Activated naive CD8-positive, alpha-beta T cell treated with anti-CD3 and anti-CD28 coated beads, Interleukin-2, amount 10 ng/mL, durations not matched to agents 7 days and 5 days (primary cell): ENCODE data around the gene TIMM17B. TPM values are rescaled to one million over a fixed set of nuclear protein-coding genes. Genes with fewer than 3 reads are reported as not detected.

Experiments
- ATAC-seq: fragments of 150-1000 bp; cut with Tn5 transposase; one replicate; pipeline ENCODE4 v1.10.0; 2021; ENCODE audit warnings: low read depth, moderate library complexity
- POLR2A ChIA-PET: fragments of 350-600 bp; sonication (Branson Sonifier 250); formaldehyde crosslinking; loops from one replicate; lab custom pipeline; 2021; ENCODE audit warnings: antibody characterized with exemption; lab: Charles Lee
- DNase-seq: peaks from one replicate; pipeline ENCODE4 v3.0.0; 2021
- H3K27ac Mint-ChIP-seq: one replicate; pipeline ENCODE4 v1.8.0; 2022; ENCODE audit warnings: mild to moderate bottlenecking, mixed read lengths
- H3K27me3 Mint-ChIP-seq: one replicate; pipeline ENCODE4 v1.8.0; 2022; ENCODE audit warnings: mild to moderate bottlenecking, moderate library complexity, mixed read lengths
- H3K36me3 Mint-ChIP-seq: one replicate; pipeline ENCODE4 v1.8.0; 2021; ENCODE audit warnings: mild to moderate bottlenecking, mixed read lengths
- H3K4me1 Mint-ChIP-seq: one replicate; pipeline ENCODE4 v1.8.0; 2021; ENCODE audit warnings: mixed read lengths
- H3K4me3 Mint-ChIP-seq: one replicate; pipeline ENCODE4 v1.8.0; 2022; ENCODE audit warnings: mild to moderate bottlenecking, moderate library complexity, mixed read lengths
- H3K9me3 Mint-ChIP-seq: one replicate; pipeline ENCODE4 v1.8.0; 2021; ENCODE audit warnings: mixed read lengths
- total RNA-seq, 2 experiments: library from RNA; stranded (reverse); gene quantifications; one replicate each; pipeline ENCODE4 v1.2.3, GENCODE V29; 2021

TIMM17B gene
- total RNA-seq, 2 experiments from 2014 or later = 39.2 to 44.5 TPM

GRCh38 chrX:48914593-48915493 lies 17.3 kb upstream of the TIMM17B start:
- no peaks in the 10 kb centered on the region for H3K9me3 Mint-ChIP-seq
- POLR2A ChIA-PET = interaction anchor here (1.2 to 1.4 kb wide), 2 partner anchors 23 to 43 kb away, joined by 3 read pairs; no protein-coding TSS in a partner anchor
- DNase-seq = no peak
- H3K36me3 Mint-ChIP-seq = peaks cover 10% of the 10 kb centered on the region
- ATAC-seq = no peak
- H3K4me3 Mint-ChIP-seq = peak overlapping the region; percentile 56
- peak overlapping the region; percentile 60 for H3K27ac Mint-ChIP-seq
- no peaks in the 10 kb centered on the region for H3K27me3 Mint-ChIP-seq
- peaks cover 33% of the 10 kb centered on the region for H3K4me1 Mint-ChIP-seq

- Mint-ChIP-seq H3K36me3 (peaks cover 10% of the 10 kb centered on the region), H3K27ac (no peak overlapping the region), H3K9me3 (no peaks in the 10 kb centered on the region), H3K4me1 (peaks cover 25% of the 10 kb centered on the region), H3K27me3 (no peaks in the 10 kb centered on the region), H3K4me3 (no peak overlapping the region)
- POLR2A ChIA-PET = interaction anchor here (1.2 kb wide), 1 partner anchor 24 kb away, joined by 3 read pairs; no protein-coding TSS in a partner anchor
- ATAC-seq = no peak
- DNase-seq = no peak
Measured at GRCh38 chrX:48913605-48914366, 16.2 kb upstream of the TIMM17B start.

GRCh38 chrX:48911412-48912182 lies 14.0 kb upstream of the TIMM17B start, which contains the start of gene SLC35A2:
Gene SLC35A2 (minus strand): TSS chrX:48911646. CDS start chrX:48911636, 10 bp downstream.
- DNase-seq = peak; percentile 87
- peak; percentile 85 for ATAC-seq
- H3K4me3 Mint-ChIP-seq = peak within 1 kb of the TSS; percentile 93
- H3K4me1 Mint-ChIP-seq = peaks cover 26% of the 10 kb centered on the region
- no peaks in the 10 kb centered on the region for H3K27me3 Mint-ChIP-seq
- no peaks in the 10 kb centered on the region for H3K9me3 Mint-ChIP-seq
- no peaks in the 10 kb centered on the region for H3K36me3 Mint-ChIP-seq
- POLR2A ChIA-PET = interaction anchor here (0.5 to 3.0 kb wide), 11 partner anchors 14 to 264 kb away, joined by 3 to 21 read pairs (median 5); partner anchors contain the start of genes PQBP1 and TIMM17B
- H3K27ac Mint-ChIP-seq = peak within 1 kb of the TSS; percentile 93

- POLR2A ChIA-PET = interaction anchor here (1.0 to 3.0 kb wide), 6 partner anchors 13 to 262 kb away, joined by 5 to 21 read pairs (median 10); partner anchors contain the start of genes PQBP1 and TIMM17B
- DNase-seq = no peak
- Mint-ChIP-seq H3K9me3 (no peaks in the 10 kb centered on the region), H3K4me1 (peaks cover 26% of the 10 kb centered on the region), H3K36me3 (no peaks in the 10 kb centered on the region), H3K27ac (peak overlapping the region; percentile 93), H3K4me3 (peak overlapping the region; percentile 93), H3K27me3 (no peaks in the 10 kb centered on the region)
- ATAC-seq = peak; percentile 1
Measured at GRCh38 chrX:48910926-48911411, 13.4 kb upstream of the TIMM17B start.

- DNase-seq = no peak
- no peaks in the 10 kb centered on the region for H3K36me3 Mint-ChIP-seq
- no peak overlapping the region for H3K4me3 Mint-ChIP-seq
- H3K27ac Mint-ChIP-seq = no peak overlapping the region
- peaks cover 24% of the 10 kb centered on the region for H3K4me1 Mint-ChIP-seq
- no peak for ATAC-seq
- POLR2A ChIA-PET = no interaction called here
- H3K9me3 Mint-ChIP-seq = no peaks in the 10 kb centered on the region
- H3K27me3 Mint-ChIP-seq = no peaks in the 10 kb centered on the region
Measured at GRCh38 chrX:48909703-48910294, 12.2 kb upstream of the TIMM17B start.

GRCh38 chrX:48908600-48908999 lies 11.0 kb upstream of the TIMM17B start:
- ATAC-seq = no peak
- POLR2A ChIA-PET = no interaction called here
- no peak overlapping the region for H3K27ac Mint-ChIP-seq

GRCh38 chrX:48905090-48905790 lies 7.7 kb upstream of the TIMM17B start:
- H3K27me3 Mint-ChIP-seq = no peaks in the 10 kb centered on the region
- no peak for DNase-seq
- H3K27ac Mint-ChIP-seq = no peak overlapping the region
- no peak overlapping the region for H3K4me3 Mint-ChIP-seq
- H3K4me1 Mint-ChIP-seq = peaks cover 2% of the 10 kb centered on the region
- H3K9me3 Mint-ChIP-seq = no peaks in the 10 kb centered on the region
- POLR2A ChIA-PET = no interaction called here
- ATAC-seq = no peak
- peaks cover 2% of the 10 kb centered on the region for H3K36me3 Mint-ChIP-seq

More at GRCh38 chrX:48908600-48908999, 11.0 kb upstream of the TIMM17B start:
- H3K9me3 Mint-ChIP-seq = no peaks in the 10 kb centered on the region
- peaks cover 19% of the 10 kb centered on the region for H3K4me1 Mint-ChIP-seq
- no peaks in the 10 kb centered on the region for H3K36me3 Mint-ChIP-seq
- no peaks in the 10 kb centered on the region for H3K27me3 Mint-ChIP-seq
- DNase-seq = no peak
- no peak overlapping the region for H3K4me3 Mint-ChIP-seq

GRCh38 chrX:48904626-48905025 lies 7.1 kb upstream of the TIMM17B start:
- DNase-seq (no peak), ATAC-seq (no peak)
- H3K27me3 Mint-ChIP-seq = no peaks in the 10 kb centered on the region
- H3K27ac Mint-ChIP-seq = no peak overlapping the region
- peaks cover 2% of the 10 kb centered on the region for H3K4me1 Mint-ChIP-seq
- H3K36me3 Mint-ChIP-seq = peaks cover 2% of the 10 kb centered on the region
- H3K9me3 Mint-ChIP-seq = no peaks in the 10 kb centered on the region
- H3K4me3 Mint-ChIP-seq = no peak overlapping the region
- POLR2A ChIA-PET = no interaction called here

GRCh38 chrX:48904180-48904579 lies 6.6 kb upstream of the TIMM17B start:
- POLR2A ChIA-PET = no interaction called here
- no peaks in the 10 kb centered on the region for H3K9me3 Mint-ChIP-seq
- H3K36me3 Mint-ChIP-seq = peaks cover 2% of the 10 kb centered on the region
- no peak overlapping the region for H3K4me3 Mint-ChIP-seq
- H3K4me1 Mint-ChIP-seq = peaks cover 2% of the 10 kb centered on the region
- DNase-seq = no peak
- H3K27ac Mint-ChIP-seq = no peak overlapping the region
- no peak for ATAC-seq
- H3K27me3 Mint-ChIP-seq = no peaks in the 10 kb centered on the region

GRCh38 chrX:48903290-48903689 lies 5.7 kb upstream of the TIMM17B start:
- H3K36me3 Mint-ChIP-seq = peaks cover 2% of the 10 kb centered on the region
- H3K27me3 Mint-ChIP-seq = no peaks in the 10 kb centered on the region
- no peak for DNase-seq
- H3K4me1 Mint-ChIP-seq = no peaks in the 10 kb centered on the region
- H3K9me3 Mint-ChIP-seq = no peaks in the 10 kb centered on the region
- no peak for ATAC-seq
- POLR2A ChIA-PET = no interaction called here
- no peak overlapping the region for H3K27ac Mint-ChIP-seq
- H3K4me3 Mint-ChIP-seq = no peak overlapping the region

GRCh38 chrX:48902776-48903175 lies 5.2 kb upstream of the TIMM17B start:
- Mint-ChIP-seq H3K4me1 (no peaks in the 10 kb centered on the region), H3K36me3 (peaks cover 2% of the 10 kb centered on the region), H3K27ac (no peak overlapping the region), H3K4me3 (no peak overlapping the region), H3K9me3 (no peaks in the 10 kb centered on the region), H3K27me3 (no peaks in the 10 kb centered on the region)
- DNase-seq = no peak
- POLR2A ChIA-PET = no interaction called here
- ATAC-seq = no peak

GRCh38 chrX:48902135-48902534 lies 4.6 kb upstream of the TIMM17B start:
- no peak for ATAC-seq

More at GRCh38 chrX:48902135-48902534, 4.6 kb upstream of the TIMM17B start:
- POLR2A ChIA-PET = no interaction called here
- H3K9me3 Mint-ChIP-seq = no peaks in the 10 kb centered on the region
- no peaks in the 10 kb centered on the region for H3K27me3 Mint-ChIP-seq
- no peaks in the 10 kb centered on the region for H3K4me1 Mint-ChIP-seq
- no peak for DNase-seq
- H3K36me3 Mint-ChIP-seq = peaks cover 2% of the 10 kb centered on the region
- H3K4me3 Mint-ChIP-seq = no peak overlapping the region
- no peak overlapping the region for H3K27ac Mint-ChIP-seq
